ENCODE results near the gene CHIC2.

DNA sequence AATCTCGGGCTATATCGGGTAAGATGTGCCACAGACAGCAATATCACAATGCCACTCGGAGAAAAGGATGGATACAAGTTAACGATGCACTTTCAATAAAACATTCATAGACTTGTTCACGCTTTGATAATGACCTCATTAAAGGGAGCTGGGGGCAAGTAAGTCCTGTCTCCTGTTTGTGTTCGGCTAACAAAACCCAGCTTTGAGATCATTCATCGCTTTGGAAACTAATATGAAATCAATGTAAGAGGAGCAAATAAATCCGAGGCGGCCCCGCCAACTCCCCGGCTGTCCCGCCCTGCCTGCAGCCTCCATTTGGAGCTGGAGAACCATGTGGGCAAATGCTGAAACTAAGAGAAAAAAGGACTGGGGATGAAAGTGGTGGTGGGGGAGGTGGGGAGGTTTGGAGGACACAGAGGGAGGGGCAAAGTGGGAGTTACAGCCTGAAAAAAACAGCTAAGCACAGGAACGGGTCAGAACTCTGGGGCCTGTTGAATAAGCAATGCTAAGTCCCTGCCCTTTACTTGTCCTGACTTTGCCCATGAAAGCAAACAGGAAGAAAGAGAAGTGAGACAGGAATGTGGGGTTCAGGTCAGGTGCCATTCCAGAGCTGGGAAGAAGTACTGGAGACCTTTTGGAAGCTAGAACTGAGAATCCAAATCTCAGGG, 32.0 kb upstream of the CHIC2 start:
- TF ChIP-seq, protein P1, sequence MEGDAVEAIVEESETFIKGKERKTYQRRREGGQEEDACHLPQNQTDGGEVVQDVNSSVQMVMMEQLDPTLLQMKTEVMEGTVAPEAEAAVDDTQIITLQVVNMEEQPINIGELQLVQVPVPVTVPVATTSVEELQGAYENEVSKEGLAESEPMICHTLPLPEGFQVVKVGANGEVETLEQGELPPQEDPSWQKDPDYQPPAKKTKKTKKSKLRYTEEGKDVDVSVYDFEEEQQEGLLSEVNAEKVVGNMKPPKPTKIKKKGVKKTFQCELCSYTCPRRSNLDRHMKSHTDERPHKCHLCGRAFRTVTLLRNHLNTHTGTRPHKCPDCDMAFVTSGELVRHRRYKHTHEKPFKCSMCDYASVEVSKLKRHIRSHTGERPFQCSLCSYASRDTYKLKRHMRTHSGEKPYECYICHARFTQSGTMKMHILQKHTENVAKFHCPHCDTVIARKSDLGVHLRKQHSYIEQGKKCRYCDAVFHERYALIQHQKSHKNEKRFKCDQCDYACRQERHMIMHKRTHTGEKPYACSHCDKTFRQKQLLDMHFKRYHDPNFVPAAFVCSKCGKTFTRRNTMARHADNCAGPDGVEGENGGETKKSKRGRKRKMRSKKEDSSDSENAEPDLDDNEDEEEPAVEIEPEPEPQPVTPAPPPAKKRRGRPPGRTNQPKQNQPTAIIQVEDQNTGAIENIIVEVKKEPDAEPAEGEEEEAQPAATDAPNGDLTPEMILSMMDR (IDR thresholded peaks at IDR 0.05): no peak
- no peak for TF ChIP-seq POLR2A (IDR thresholded peaks at IDR 0.05)

Measured in body of pancreas (tissue), 4 donors.